Measurements from ENCODE around the gene BEST1. TPM values are rescaled to one million over a fixed set of nuclear protein-coding genes. Genes with fewer than 3 reads are reported as not detected.

Gene BEST1
- total and polyA plus RNA-seq, 2 experiments from 2014 or later: 3.9 to 5.1 TPM

GRCh38 chr11:61922539-61922938, 27.6 kb upstream of the BEST1 start:
- H3K27ac ChIP-seq: peak overlapping the region; percentile 34

GRCh38 chr11:61923166-61924063, 26.7 kb upstream of the BEST1 start:
- Histone ChIP-seq H3K27ac (peak overlapping the region; percentile 34), H3K9me2 (ENCODE audit: insufficient read depth) (no peaks in the 10 kb centered on the region), H3K4me2 (ENCODE audit: unreplicated experiment) (peak overlapping the region; percentile 69), H2AFZ (peak overlapping the region; percentile 67), H3F3A (ENCODE audit: insufficient read depth) (no peaks in the 10 kb centered on the region), H3K4me1 (ENCODE audit: insufficient read depth) (peaks cover 18% of the 10 kb centered on the region), H3K36me3 (ENCODE audit: low read depth) (no peaks in the 10 kb centered on the region), H3K27me3 (replicated peaks; ENCODE audit: insufficient read depth) (no peaks in the 10 kb centered on the region), H3K9me3 (ENCODE audit: low read depth) (no peaks in the 10 kb centered on the region), H3K79me2 (ENCODE audit: insufficient read depth) (no peaks in the 10 kb centered on the region), H3K4me3 (no peak overlapping the region), H4K20me1 (ENCODE audit: insufficient read depth) (no peaks in the 10 kb centered on the region), H3K9ac (peak overlapping the region; percentile 53; the same call in 1 of the 2 replicates)
- TF ChIP-seq EZH2 (IDR thresholded peaks at IDR 0.05; ENCODE audit: insufficient read depth, poor library complexity, severe bottlenecking) (no peak), EZH2phosphoT487 (IDR thresholded peaks at IDR 0.05; ENCODE audit: insufficient read depth, low read depth) (no peak)
- 32% methylated on average over 18 of the region's 18 CpGs for WGBS, 2 experiments (ENCODE audit: low coverage in 1 of 2, low lambda C conversion rate in 2 of 2, missing lambda C conversion rate in 2 of 2)
- peak; percentile 72 for DNase-seq
- in situ Hi-C loops (cut with MboI): no loop called here

More at GRCh38 chr11:61922539-61922938, 27.6 kb upstream of the BEST1 start:
- peaks cover 18% of the 10 kb centered on the region for H3K4me1 ChIP-seq (ENCODE audit: insufficient read depth)
- H3K9ac ChIP-seq: peak overlapping the region; percentile 53
- in situ Hi-C loops (cut with MboI): no loop called here
- no peaks in the 10 kb centered on the region for H3K9me2 ChIP-seq (ENCODE audit: insufficient read depth)
- H3K79me2 ChIP-seq (ENCODE audit: insufficient read depth): no peaks in the 10 kb centered on the region
- H3F3A ChIP-seq (ENCODE audit: insufficient read depth): no peaks in the 10 kb centered on the region
- H3K36me3 ChIP-seq (ENCODE audit: low read depth): no peaks in the 10 kb centered on the region
- WGBS, 2 experiments (ENCODE audit: low coverage in 1 of 2, low lambda C conversion rate in 2 of 2, missing lambda C conversion rate in 2 of 2): 3 to 9% methylated on average over 3 to 6 of the region's 6 CpGs
- no peak for TF ChIP-seq EZH2phosphoT487 (IDR thresholded peaks at IDR 0.05; ENCODE audit: insufficient read depth, low read depth)
- no peak for TF ChIP-seq EZH2 (IDR thresholded peaks at IDR 0.05; ENCODE audit: insufficient read depth, poor library complexity, severe bottlenecking)
- no peaks in the 10 kb centered on the region for H3K9me3 ChIP-seq (ENCODE audit: low read depth)
- DNase-seq: peak; percentile 85
- no peaks in the 10 kb centered on the region for H4K20me1 ChIP-seq (ENCODE audit: insufficient read depth)
- H2AFZ ChIP-seq: peak overlapping the region; percentile 67
- H3K4me2 ChIP-seq (ENCODE audit: unreplicated experiment): peak overlapping the region; percentile 69
- H3K27me3 ChIP-seq (replicated peaks; ENCODE audit: insufficient read depth): no peaks in the 10 kb centered on the region
- no peak overlapping the region for H3K4me3 ChIP-seq

- H3K4me3 ChIP-seq: no peak overlapping the region
- H3K9me3 ChIP-seq (ENCODE audit: low read depth): no peaks in the 10 kb centered on the region
- no peak overlapping the region for H3K4me2 ChIP-seq (ENCODE audit: unreplicated experiment)
- TF ChIP-seq EZH2phosphoT487 (IDR thresholded peaks at IDR 0.05; ENCODE audit: insufficient read depth, low read depth): no peak
- no peak for TF ChIP-seq EZH2 (IDR thresholded peaks at IDR 0.05; ENCODE audit: insufficient read depth, poor library complexity, severe bottlenecking)
- H3K9me2 ChIP-seq (ENCODE audit: insufficient read depth): no peaks in the 10 kb centered on the region
- H3K36me3 ChIP-seq (ENCODE audit: low read depth): no peaks in the 10 kb centered on the region
- H4K20me1 ChIP-seq (ENCODE audit: insufficient read depth): no peaks in the 10 kb centered on the region
- H3K27me3 ChIP-seq (replicated peaks; ENCODE audit: insufficient read depth): no peaks in the 10 kb centered on the region
- H3K79me2 ChIP-seq (ENCODE audit: insufficient read depth): no peaks in the 10 kb centered on the region
- DNase-seq: no peak
- peaks cover 18% of the 10 kb centered on the region for H3K4me1 ChIP-seq (ENCODE audit: insufficient read depth)
- whole genome bisulfite sequencing, 2 experiments (ENCODE audit: low coverage in 1 of 2, low lambda C conversion rate in 2 of 2, missing lambda C conversion rate in 2 of 2): 33 to 34% methylated on average over 6 of the region's 6 CpGs
- no peaks in the 10 kb centered on the region for H3F3A ChIP-seq (ENCODE audit: insufficient read depth)
- H3K9ac ChIP-seq: 0 out of 2 replicates have a peak overlapping the region, but pooled peaks have one; percentile 20
- H2AFZ ChIP-seq: peak overlapping the region; percentile 67; the same call in 1 of the 2 replicates
- H3K27ac ChIP-seq: no peak overlapping the region
- in situ Hi-C loops (cut with MboI): no loop called here
Observed at GRCh38 chr11:61924064-61924455, 26.1 kb upstream of the BEST1 start.

- no peak overlapping the region for H2AFZ ChIP-seq
- H3K9me2 ChIP-seq (ENCODE audit: insufficient read depth): no peaks in the 10 kb centered on the region
- DNase-seq: no peak
- in situ Hi-C loops (cut with MboI): no loop called here
- peaks cover 18% of the 10 kb centered on the region for H3K4me1 ChIP-seq (ENCODE audit: insufficient read depth)
- H3K79me2 ChIP-seq (ENCODE audit: insufficient read depth): no peaks in the 10 kb centered on the region
- WGBS, 2 experiments (ENCODE audit: low coverage in 1 of 2, low lambda C conversion rate in 2 of 2, missing lambda C conversion rate in 2 of 2): 83 to 88% methylated on average over 2 of the region's 2 CpGs
- H3K4me2 ChIP-seq (ENCODE audit: unreplicated experiment): no peak overlapping the region
- no peaks in the 10 kb centered on the region for H3K27me3 ChIP-seq (replicated peaks; ENCODE audit: insufficient read depth)
- H3K9ac ChIP-seq: no peak overlapping the region
- no peak overlapping the region for H3K27ac ChIP-seq
- H3K9me3 ChIP-seq (ENCODE audit: low read depth): no peaks in the 10 kb centered on the region
- H4K20me1 ChIP-seq (ENCODE audit: insufficient read depth): no peaks in the 10 kb centered on the region
- no peaks in the 10 kb centered on the region for H3F3A ChIP-seq (ENCODE audit: insufficient read depth)
- H3K4me3 ChIP-seq: no peak overlapping the region
- no peaks in the 10 kb centered on the region for H3K36me3 ChIP-seq (ENCODE audit: low read depth)
- TF ChIP-seq EZH2phosphoT487 (IDR thresholded peaks at IDR 0.05; ENCODE audit: insufficient read depth, low read depth) (no peak), EZH2 (IDR thresholded peaks at IDR 0.05; ENCODE audit: insufficient read depth, poor library complexity, severe bottlenecking) (no peak)
Observed at GRCh38 chr11:61925736-61926135, 24.4 kb upstream of the BEST1 start.

Measured in GM23248 (cell line).